GM12878 (cell line): ENCODE results near the gene RAD51B. TPM values are rescaled to one million over a fixed set of nuclear protein-coding genes. Genes with fewer than 3 reads are reported as not detected.

Experiments
- BCL3 ChIP-seq: IDR thresholded peaks from 2 replicates; pipeline ENCODE4 v1.6.1; 2011; ENCODE audit warnings: borderline replicate concordance, low read depth, mild to moderate bottlenecking, moderate library complexity, low read length; ENCODE audit not compliant: insufficient read depth, poor library complexity, severe bottlenecking
- BHLHE40 ChIP-seq, 2 experiments: fragments of 450-650 bp in 1 of 2; IDR thresholded peaks; 2 replicates each; pipeline ENCODE4 v1.6.1; 2011 to 2017; ENCODE audit warnings: low read depth in 2 of 2, borderline replicate concordance in 1 of 2, improper control_type of control experiment in 1 of 2, low read length in 1 of 2, mild to moderate bottlenecking in 1 of 2
- BMI1 ChIP-seq: fragments of 450-650 bp; IDR thresholded peaks from 2 replicates; pipeline ENCODE4 v1.6.1; 2016; ENCODE audit warnings: mild to moderate bottlenecking, moderate library complexity, borderline replicate concordance
- CHD2 ChIP-seq: IDR thresholded peaks from 2 replicates; pipeline ENCODE4 v1.6.1; 2011; ENCODE audit warnings: low read depth, low read length, improper control_type of control experiment, borderline replicate concordance
- DPF2 ChIP-seq: fragments of 450-650 bp; IDR thresholded peaks from 2 replicates; pipeline ENCODE4 v1.6.1; 2017; ENCODE audit warnings: mild to moderate bottlenecking
- E4F1 ChIP-seq: fragments of 450-650 bp; IDR thresholded peaks from 2 replicates; pipeline ENCODE4 v1.6.1; 2018; ENCODE audit warnings: borderline replicate concordance, mild to moderate bottlenecking; ENCODE audit not compliant: partially characterized antibody
- GABPA ChIP-seq: IDR thresholded peaks from 2 replicates; pipeline ENCODE4 v1.6.1; 2014; ENCODE audit warnings: antibody characterized with exemption, low read depth, mild to moderate bottlenecking, inconsistent platforms
- JUND ChIP-seq: IDR thresholded peaks from 2 replicates; pipeline ENCODE4 v1.6.1; 2012; ENCODE audit warnings: low read depth, mild to moderate bottlenecking, low read length, improper control_type of control experiment, moderate library complexity
- NFIC ChIP-seq: IDR thresholded peaks from 2 replicates; pipeline ENCODE4 v1.6.1; 2012; ENCODE audit warnings: low read depth, mild to moderate bottlenecking, inconsistent platforms, low read length, moderate library complexity
- NR2C2 ChIP-seq: IDR thresholded peaks from 2 replicates; pipeline ENCODE4 v1.6.1; 2011; ENCODE audit warnings: borderline replicate concordance, low read depth; ENCODE audit not compliant: control insufficient read depth, insufficient read length
- POLR2AphosphoS2 ChIP-seq: IDR thresholded peaks from 2 replicates; pipeline ENCODE4 v1.6.1; 2011; ENCODE audit warnings: low read depth, mild to moderate bottlenecking, low read length, improper control_type of control experiment, moderate library complexity
- SIX5 ChIP-seq: IDR thresholded peaks from 2 replicates; pipeline ENCODE4 v1.6.1; 2011; ENCODE audit warnings: mild to moderate bottlenecking, low read depth, low read length, moderate library complexity; ENCODE audit not compliant: severe bottlenecking
- SREBF1 ChIP-seq: IDR thresholded peaks from 2 replicates; pipeline ENCODE4 v1.6.1; 2012; ENCODE audit warnings: mild to moderate bottlenecking, low read length
- SRF ChIP-seq, 2 experiments: IDR thresholded peaks; 2 replicates each; pipeline ENCODE4 v1.6.1; 2011; ENCODE audit warnings: low read depth in 2 of 2, low read length in 2 of 2, mild to moderate bottlenecking in 1 of 2, moderate library complexity in 1 of 2
- STAT3 ChIP-seq: IDR thresholded peaks from 2 replicates; pipeline ENCODE4 v1.6.1; 2011; ENCODE audit warnings: low read depth, low read length, improper control_type of control experiment
- SUPT20H ChIP-seq: IDR thresholded peaks from 2 replicates; pipeline ENCODE4 v1.6.1; 2011; ENCODE audit warnings: low read depth, mild to moderate bottlenecking, low read length, moderate library complexity, borderline replicate concordance; ENCODE audit not compliant: control insufficient read depth
- TARDBP ChIP-seq: IDR thresholded peaks from 2 replicates; pipeline ENCODE4 v1.6.1; 2016; ENCODE audit warnings: borderline replicate concordance
- TCF7 ChIP-seq: IDR thresholded peaks from 2 replicates; pipeline ENCODE4 v1.6.1; 2014; ENCODE audit warnings: antibody characterized with exemption, borderline replicate concordance
- USF1 ChIP-seq: IDR thresholded peaks from 2 replicates; pipeline ENCODE4 v1.6.1; 2011; ENCODE audit warnings: borderline replicate concordance, low read depth, mild to moderate bottlenecking, moderate library complexity, mixed read lengths, low read length; ENCODE audit not compliant: insufficient read depth; ENCODE audit errors: extremely low read length
- ZNF24 ChIP-seq: fragments of 450-650 bp; IDR thresholded peaks from 2 replicates; pipeline ENCODE4 v1.6.1; 2017; ENCODE audit warnings: antibody characterized with exemption, mild to moderate bottlenecking
- ZNF687 ChIP-seq: fragments of 450-650 bp; IDR thresholded peaks from 2 replicates; pipeline ENCODE4 v1.6.1; 2017; ENCODE audit warnings: mild to moderate bottlenecking, moderate library complexity
- ZZZ3 ChIP-seq: IDR thresholded peaks from 2 replicates; pipeline ENCODE4 v1.6.1; 2011; ENCODE audit warnings: low read depth; ENCODE audit not compliant: control insufficient read depth, insufficient read length
- polyA plus RNA-seq, 11 experiments: library from polyadenylated mRNA; depleted of rRNA in 4 of 11; unstranded in 6 of 11; stranded (reverse) in 5 of 11; fragments of >200 nt; fragmentation: Nextera tagmentation in 4 of 11; fragmentation: Illumina TruSeq in 1 of 11; extraction: Ambion mirVana in 4 of 11; extraction: Trizol in 1 of 11; gene quantifications; 1 replicate in 1 of 11; 2 replicates in 10 of 11; pipeline versions ENCODE4 v1.2.1 to v1.2.3, GENCODE V29; 2011 to 2016; ENCODE audit warnings: inconsistent platforms in 2 of 11, missing spikeins in 2 of 11, low read depth in 1 of 11
- total RNA-seq, 4 experiments: library from RNA; depleted of rRNA in 3 of 4; stranded (reverse); fragments of >200 nt in 3 of 4; fragmentation: Illumina TruSeq in 1 of 4; extraction: Trizol in 1 of 4; gene quantifications; 2 replicates each; pipeline versions ENCODE4 v1.2.1 to v1.2.3, GENCODE V29; 2013 to 2021

Gene RAD51B
- total and polyA plus RNA-seq, 10 of the 15 experiments (the other 5 are each of a cell fraction or from before 2014, with no cell fraction given): 9.8 to 26.8 (median 21.3) TPM

- TF ChIP-seq JUND (no peak), BCL3 (peak; percentile 18), TCF7 (peak; percentile 97), SIX5 (no peak), USF1 (no peak), ZNF24 (peak; percentile 75; the same call in 1 of the 2 replicates), ZZZ3 (no peak), BHLHE40 (IDR thresholded peaks at IDR 0.05; ENCODE audit: borderline replicate concordance in 1 of 2, low read depth in 2 of 2, low read length in 1 of 2) (peak; percentile 19 to 32; a peak in 1 of 4 replicates), NR2C2 (no peak), TARDBP (no peak), GABPA (no peak), STAT3 (no peak), SRF (IDR thresholded peaks at IDR 0.05; ENCODE audit: low read depth in 2 of 2, low read length in 2 of 2) (no peak), POLR2AphosphoS2 (no peak), CHD2 (0 out of 2 replicates have a peak, but pooled peaks have one; percentile 14), SUPT20H (no peak), ZNF687 (peak; percentile 50; the same call in 1 of the 2 replicates), DPF2 (peak; percentile 93), SREBF1 (no peak), BMI1 (peak; percentile 63; the same call in 1 of the 2 replicates), NFIC (peak; percentile 91), E4F1 (no peak)
Measured at GRCh38 chr14:67962215-67962644, 142.7 kb downstream of the RAD51B start (continued).
